ENCODE measurements around the gene MPDZ. TPM values are rescaled to one million over a fixed set of nuclear protein-coding genes. Genes with fewer than 3 reads are reported as not detected.

The MPDZ gene
- polyA plus RNA-seq, 1 donor (not counting 4 experiments of a cell fraction or from before 2014, with no cell fraction given), result 9.0 TPM

- Histone ChIP-seq H3K79me2 (ENCODE audit: control insufficient read depth, insufficient read depth, low read length) (no peaks in the 10 kb centered on the region), H3K27me3 (ENCODE audit: control insufficient read depth, extremely low read depth, insufficient read depth, low read length) (no peaks in the 10 kb centered on the region), H3K4me1 (ENCODE audit: control insufficient read depth, extremely low read depth, insufficient read depth, low read length) (no peaks in the 10 kb centered on the region), H3K9me3 (ENCODE audit: control insufficient read depth, low read depth, low read length) (no peaks in the 10 kb centered on the region), H3K9ac (ENCODE audit: control insufficient read depth, extremely low read depth, insufficient read depth, low read length) (no peak overlapping the region), H2AFZ (ENCODE audit: control insufficient read depth, low read length) (no peak overlapping the region), H3K4me3 (ENCODE audit: control insufficient read depth in 2 of 3, extremely low read depth in 1 of 3, insufficient read depth in 2 of 3, low read depth in 1 of 3, low read length in 3 of 3) (no peak overlapping the region), H3K27ac (ENCODE audit: control insufficient read depth, insufficient read depth, low read length) (no peak overlapping the region), H3K9me1 (ENCODE audit: control insufficient read depth, extremely low read depth, insufficient read depth, low read length) (no peaks in the 10 kb centered on the region), H3K4me2 (ENCODE audit: control insufficient read depth, extremely low read depth, insufficient read depth, low read depth, low read length) (no peak overlapping the region), H4K20me1 (ENCODE audit: control insufficient read depth, extremely low read depth, insufficient read depth, low read length) (no peaks in the 10 kb centered on the region), H3K36me3 (ENCODE audit: control insufficient read depth in 2 of 2, extremely low read depth in 1 of 2, insufficient read depth in 2 of 2, low read length in 2 of 2) (peaks cover 1 to 4% of the 10 kb centered on the region in 2 experiments)
- no peak for DNase-seq (ENCODE audit: low read depth, low spot score)
- no peak for FAIRE-seq
- TF ChIP-seq EZH2 (IDR thresholded peaks at IDR 0.05; ENCODE audit: low read length) (no peak), CTCF (optimal IDR thresholded peaks at IDR 0.05 in 1 of 3, IDR thresholded peaks at IDR 0.05 in 1 of 3, conservative IDR thresholded peaks at IDR 0.05 in 1 of 3; ENCODE audit: extremely low read depth in 1 of 3, insufficient read depth in 2 of 3, low read length in 3 of 3) (no peak)
- dilution Hi-C loops (cut with MboI; ENCODE audit: extremely low pct_ligation_motif_present, low sequenced_read_pairs), result no loop called here
Observed at GRCh38 chr9:13109781-13110180, 169.7 kb downstream of the MPDZ start.

GRCh38 chr9:13107008-13107407 is 172.5 kb downstream of the MPDZ start:
- Histone ChIP-seq H3K36me3 (ENCODE audit: control insufficient read depth in 2 of 2, extremely low read depth in 1 of 2, insufficient read depth in 2 of 2, low read length in 2 of 2) (peaks cover 1 to 4% of the 10 kb centered on the region in 2 experiments), H3K4me3 (ENCODE audit: control insufficient read depth in 2 of 3, extremely low read depth in 1 of 3, insufficient read depth in 2 of 3, low read depth in 1 of 3, low read length in 3 of 3) (no peak overlapping the region), H3K9me3 (ENCODE audit: control insufficient read depth, low read depth, low read length) (no peaks in the 10 kb centered on the region), H2AFZ (ENCODE audit: control insufficient read depth, low read length) (no peak overlapping the region), H4K20me1 (ENCODE audit: control insufficient read depth, extremely low read depth, insufficient read depth, low read length) (no peaks in the 10 kb centered on the region), H3K79me2 (ENCODE audit: control insufficient read depth, insufficient read depth, low read length) (no peaks in the 10 kb centered on the region), H3K9me1 (ENCODE audit: control insufficient read depth, extremely low read depth, insufficient read depth, low read length) (no peaks in the 10 kb centered on the region), H3K4me1 (ENCODE audit: control insufficient read depth, extremely low read depth, insufficient read depth, low read length) (no peaks in the 10 kb centered on the region), H3K27me3 (ENCODE audit: control insufficient read depth, extremely low read depth, insufficient read depth, low read length) (no peaks in the 10 kb centered on the region), H3K9ac (ENCODE audit: control insufficient read depth, extremely low read depth, insufficient read depth, low read length) (no peak overlapping the region), H3K4me2 (ENCODE audit: control insufficient read depth, extremely low read depth, insufficient read depth, low read depth, low read length) (no peak overlapping the region), H3K27ac (ENCODE audit: control insufficient read depth, insufficient read depth, low read length) (no peak overlapping the region)
- DNase-seq (ENCODE audit: low read depth, low spot score) (no peak), FAIRE-seq (no peak)
- dilution Hi-C loops (cut with MboI; ENCODE audit: extremely low pct_ligation_motif_present, low sequenced_read_pairs), result no loop called here
- no peak for TF ChIP-seq CTCF (optimal IDR thresholded peaks at IDR 0.05 in 1 of 3, IDR thresholded peaks at IDR 0.05 in 1 of 3, conservative IDR thresholded peaks at IDR 0.05 in 1 of 3; ENCODE audit: extremely low read depth in 1 of 3, insufficient read depth in 2 of 3, low read length in 3 of 3)
- no peak for TF ChIP-seq EZH2 (IDR thresholded peaks at IDR 0.05; ENCODE audit: low read length)

Measured in keratinocyte (primary cell).